Skeletal muscle satellite cell (primary cell): ENCODE results near the gene HSPG2.

ENCODE experiments used
- H3K27me3 ChIP-seq: 2 replicates; pipeline ENCODE4 v1.7.0; 2013; ENCODE audit warnings: low read length; ENCODE audit not compliant: control insufficient read depth, insufficient read depth
- H3K36me3 ChIP-seq: 2 replicates; pipeline ENCODE4 v1.7.0; 2013; ENCODE audit warnings: mild to moderate bottlenecking, control low read depth, low read length; ENCODE audit not compliant: insufficient read depth
- H3K4me1 ChIP-seq: 2 replicates; pipeline ENCODE4 v1.7.0; 2013; ENCODE audit warnings: low read length; ENCODE audit not compliant: control insufficient read depth, insufficient read depth
- H3K4me2 ChIP-seq: 2 replicates; pipeline ENCODE4 v1.7.0; 2013; ENCODE audit warnings: mild to moderate bottlenecking, low read length
- H3K4me3 ChIP-seq: 2 replicates; pipeline ENCODE4 v1.7.0; 2013; ENCODE audit warnings: low read length
- H3K9ac ChIP-seq: 2 replicates; pipeline ENCODE4 v1.7.0; 2013; ENCODE audit warnings: mild to moderate bottlenecking, low read depth, low read length, moderate library complexity
- H3K9me3 ChIP-seq: replicated peaks from 2 replicates; pipeline ENCODE4 v1.7.0; 2013; ENCODE audit warnings: mild to moderate bottlenecking, control low read depth, low read length

HSPG2 gene

GRCh38 chr1:21859669-21860179 is 77.4 kb downstream of the HSPG2 start:
- Histone ChIP-seq H3K4me3 (no peak overlapping the region), H3K9me3 (no peaks in the 10 kb centered on the region), H3K36me3 (peaks cover 87% of the 10 kb centered on the region), H3K9ac (no peak overlapping the region), H3K4me1 (peaks cover 29% of the 10 kb centered on the region), H3K27me3 (no peaks in the 10 kb centered on the region), H3K4me2 (no peak overlapping the region)

GRCh38 chr1:21857840-21858670 is 79.1 kb downstream of the HSPG2 start:
- Histone ChIP-seq H3K4me3 (no peak overlapping the region), H3K9ac (peak overlapping the region; percentile 18), H3K36me3 (peaks cover 87% of the 10 kb centered on the region), H3K4me2 (no peak overlapping the region), H3K4me1 (peaks cover 29% of the 10 kb centered on the region), H3K27me3 (no peaks in the 10 kb centered on the region), H3K9me3 (no peaks in the 10 kb centered on the region)

GRCh38 chr1:21857142-21857839 is 79.8 kb downstream of the HSPG2 start:
- Histone ChIP-seq H3K4me3 (no peak overlapping the region), H3K27me3 (no peaks in the 10 kb centered on the region), H3K9ac (peak overlapping the region; percentile 18), H3K9me3 (no peaks in the 10 kb centered on the region), H3K36me3 (peaks cover 92% of the 10 kb centered on the region), H3K4me1 (peaks cover 26% of the 10 kb centered on the region), H3K4me2 (no peak overlapping the region)

- no peak overlapping the region for H3K4me3 ChIP-seq
- H3K36me3 ChIP-seq = peaks cover 92% of the 10 kb centered on the region
- H3K9ac ChIP-seq = no peak overlapping the region
Measured at GRCh38 chr1:21855257-21856096, 81.6 kb downstream of the HSPG2 start.

GRCh38 chr1:21854751-21855131 is 82.4 kb downstream of the HSPG2 start:
- Histone ChIP-seq H3K9ac (no peak overlapping the region), H3K9me3 (no peaks in the 10 kb centered on the region), H3K36me3 (peaks cover 92% of the 10 kb centered on the region), H3K27me3 (no peaks in the 10 kb centered on the region), H3K4me1 (peaks cover 17% of the 10 kb centered on the region), H3K4me2 (no peak overlapping the region), H3K4me3 (no peak overlapping the region)

More at GRCh38 chr1:21855257-21856096, 81.6 kb downstream of the HSPG2 start:
- Histone ChIP-seq H3K9me3 (no peaks in the 10 kb centered on the region), H3K27me3 (no peaks in the 10 kb centered on the region), H3K4me1 (peaks cover 17% of the 10 kb centered on the region), H3K4me2 (no peak overlapping the region)

- H3K4me3 ChIP-seq = no peak overlapping the region
- H3K4me2 ChIP-seq = no peak overlapping the region
- peaks cover 17% of the 10 kb centered on the region for H3K4me1 ChIP-seq
- no peaks in the 10 kb centered on the region for H3K27me3 ChIP-seq
- H3K9ac ChIP-seq = no peak overlapping the region
- H3K36me3 ChIP-seq = peaks cover 92% of the 10 kb centered on the region
- H3K9me3 ChIP-seq = no peaks in the 10 kb centered on the region
Measured at GRCh38 chr1:21854090-21854750, 82.9 kb downstream of the HSPG2 start.

GRCh38 chr1:21853131-21853427 is 84.0 kb downstream of the HSPG2 start:
- H3K36me3 ChIP-seq = peaks cover 92% of the 10 kb centered on the region
- no peak overlapping the region for H3K4me3 ChIP-seq
- no peak overlapping the region for H3K4me2 ChIP-seq
- H3K4me1 ChIP-seq = peaks cover 10% of the 10 kb centered on the region
- no peaks in the 10 kb centered on the region for H3K9me3 ChIP-seq
- H3K27me3 ChIP-seq = no peaks in the 10 kb centered on the region
- H3K9ac ChIP-seq = no peak overlapping the region

- no peaks in the 10 kb centered on the region for H3K27me3 ChIP-seq
- H3K36me3 ChIP-seq = peaks cover 92% of the 10 kb centered on the region
- peaks cover 4% of the 10 kb centered on the region for H3K4me1 ChIP-seq
- H3K4me3 ChIP-seq = no peak overlapping the region
- no peak overlapping the region for H3K4me2 ChIP-seq
- H3K9me3 ChIP-seq = no peaks in the 10 kb centered on the region
- H3K9ac ChIP-seq = no peak overlapping the region
Measured at GRCh38 chr1:21852282-21853130, 84.6 kb downstream of the HSPG2 start.

GRCh38 chr1:21851430-21852250 is 85.5 kb downstream of the HSPG2 start:
- H3K4me1 ChIP-seq = no peaks in the 10 kb centered on the region
- no peaks in the 10 kb centered on the region for H3K9me3 ChIP-seq
- no peak overlapping the region for H3K4me3 ChIP-seq
- H3K4me2 ChIP-seq = no peak overlapping the region
- H3K36me3 ChIP-seq = peaks cover 91% of the 10 kb centered on the region
- H3K27me3 ChIP-seq = no peaks in the 10 kb centered on the region
- H3K9ac ChIP-seq = no peak overlapping the region
